22Rv1 (cell line): ENCODE measurements around the gene FAM3D.

Experiments used
- ZFX ChIP-seq: fragments of 450-650 bp; IDR thresholded peaks from 2 replicates; pipeline ENCODE4 v1.6.1; 2017; ENCODE audit warnings: antibody characterized with exemption, borderline replicate concordance
- TF ChIP-seq, protein P1 (sequence below): fragments of 450-650 bp; IDR thresholded peaks from 2 replicates; pipeline ENCODE4 v1.5.1; 2017; ENCODE audit warnings: mild to moderate bottlenecking

DNA sequence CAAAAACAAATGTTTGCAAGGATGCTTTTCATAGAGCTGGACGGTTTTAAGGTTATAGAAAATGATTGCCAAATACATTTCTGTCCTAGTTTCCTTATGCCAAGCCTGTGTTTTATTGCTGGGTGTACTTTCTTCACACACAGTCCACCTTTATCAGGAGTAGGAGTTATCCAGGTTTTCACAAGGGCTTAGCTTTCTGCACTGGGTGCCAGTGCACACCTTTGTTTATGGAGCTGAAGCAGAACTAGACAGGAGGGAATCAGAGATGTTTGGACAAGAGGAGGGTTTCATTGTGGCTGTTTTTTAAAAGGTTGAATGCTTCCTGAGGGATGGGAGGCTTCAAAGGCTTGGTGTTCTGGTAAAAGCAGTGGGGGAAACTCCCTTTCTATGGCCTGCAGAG, 29.5 kb upstream of the FAM3D start:
- TF ChIP-seq, protein P1, sequence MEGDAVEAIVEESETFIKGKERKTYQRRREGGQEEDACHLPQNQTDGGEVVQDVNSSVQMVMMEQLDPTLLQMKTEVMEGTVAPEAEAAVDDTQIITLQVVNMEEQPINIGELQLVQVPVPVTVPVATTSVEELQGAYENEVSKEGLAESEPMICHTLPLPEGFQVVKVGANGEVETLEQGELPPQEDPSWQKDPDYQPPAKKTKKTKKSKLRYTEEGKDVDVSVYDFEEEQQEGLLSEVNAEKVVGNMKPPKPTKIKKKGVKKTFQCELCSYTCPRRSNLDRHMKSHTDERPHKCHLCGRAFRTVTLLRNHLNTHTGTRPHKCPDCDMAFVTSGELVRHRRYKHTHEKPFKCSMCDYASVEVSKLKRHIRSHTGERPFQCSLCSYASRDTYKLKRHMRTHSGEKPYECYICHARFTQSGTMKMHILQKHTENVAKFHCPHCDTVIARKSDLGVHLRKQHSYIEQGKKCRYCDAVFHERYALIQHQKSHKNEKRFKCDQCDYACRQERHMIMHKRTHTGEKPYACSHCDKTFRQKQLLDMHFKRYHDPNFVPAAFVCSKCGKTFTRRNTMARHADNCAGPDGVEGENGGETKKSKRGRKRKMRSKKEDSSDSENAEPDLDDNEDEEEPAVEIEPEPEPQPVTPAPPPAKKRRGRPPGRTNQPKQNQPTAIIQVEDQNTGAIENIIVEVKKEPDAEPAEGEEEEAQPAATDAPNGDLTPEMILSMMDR = no peak
- TF ChIP-seq ZFX = no peak
